Fibroblast of peridontal ligament (primary cell): Measurements from ENCODE around the gene SMPD3.

Experiments
- DNase-seq: peaks from one replicate; pipeline ENCODE4 v3.0.0-alpha.2; 2010; ENCODE audit errors: extremely low read depth

Gene SMPD3

DNA sequence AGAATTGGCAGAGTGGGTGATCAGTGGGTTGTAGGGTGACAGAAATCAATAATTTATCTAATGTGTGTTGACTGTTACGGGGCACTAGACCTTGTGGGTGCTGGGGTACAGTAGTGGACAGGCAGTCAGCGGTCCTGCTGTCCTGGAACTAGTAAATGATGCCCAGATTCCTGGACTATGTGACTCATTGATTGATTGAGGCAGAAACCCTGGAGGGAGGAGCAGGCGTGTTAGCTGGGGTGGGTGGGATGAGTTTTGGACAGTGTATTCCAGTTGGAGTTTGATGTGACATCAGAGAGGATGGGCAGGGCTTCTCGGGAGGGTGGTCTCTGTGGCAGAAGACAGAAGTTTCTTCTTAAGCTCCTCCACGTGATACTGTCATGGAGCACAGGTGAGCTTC, 113.1 kb downstream of the SMPD3 start:
- DNase-seq = peak; percentile 34

DNA sequence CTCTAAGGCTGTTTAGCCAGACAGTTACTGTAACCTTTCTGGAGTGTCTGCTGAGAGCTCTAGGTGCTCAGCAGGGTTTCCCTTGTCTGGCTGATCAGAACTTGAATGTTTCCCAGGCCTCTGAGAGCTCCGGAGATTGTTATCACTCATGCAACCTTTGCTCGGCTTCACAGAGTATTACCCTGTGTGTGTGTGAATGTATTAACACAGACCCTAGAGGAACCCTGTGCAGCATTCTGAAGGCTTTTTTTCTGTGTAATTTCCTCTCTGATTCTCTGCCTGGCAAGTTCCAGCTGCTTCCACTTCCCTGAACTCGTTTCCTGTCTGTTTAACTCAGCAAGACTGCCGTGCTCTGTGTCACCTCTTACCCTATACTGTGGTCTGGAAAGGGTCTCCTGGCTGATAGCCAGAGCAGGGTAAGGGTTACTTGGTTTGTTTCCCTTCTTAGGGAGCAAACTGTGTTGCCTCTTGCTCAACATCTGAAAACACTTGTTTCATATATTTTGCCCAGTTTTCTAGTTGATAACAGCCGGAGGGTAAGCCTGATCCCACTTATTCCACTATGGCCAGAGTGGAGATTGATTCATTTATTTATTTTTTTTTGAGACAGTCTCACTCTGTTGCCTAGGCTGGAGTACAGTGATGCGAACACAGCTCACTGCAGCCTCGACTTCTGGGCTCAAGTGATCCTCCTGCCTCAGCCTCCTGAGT, 115.7 kb downstream of the SMPD3 start:
- no peak for DNase-seq

DNA sequence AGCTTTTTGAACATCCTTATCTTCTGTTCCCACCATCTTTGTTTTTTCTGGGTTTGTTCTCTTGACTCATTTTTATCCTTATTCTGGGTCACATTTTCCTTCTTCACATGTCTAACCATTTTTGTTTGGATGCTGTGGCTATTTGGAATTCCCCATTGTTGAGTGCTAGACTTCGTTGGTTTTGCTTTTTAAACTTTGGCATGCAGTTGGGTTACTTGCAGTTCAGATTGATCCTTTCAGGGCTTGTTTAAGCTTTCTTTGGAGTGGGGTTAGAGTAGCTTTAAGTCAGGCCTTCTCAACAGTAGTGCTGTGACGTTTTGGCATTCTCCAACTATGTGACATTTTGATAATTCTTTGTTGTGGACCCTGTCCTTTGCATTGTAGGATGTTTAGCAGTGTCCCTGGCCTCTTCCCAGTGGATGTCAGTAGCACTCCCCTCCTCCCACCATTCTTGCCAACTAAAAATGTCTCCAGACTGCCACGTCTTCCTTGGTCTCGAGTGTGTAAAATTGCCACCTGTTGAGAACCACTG, 116.4 kb downstream of the SMPD3 start:
- DNase-seq = peak; percentile 89

DNA sequence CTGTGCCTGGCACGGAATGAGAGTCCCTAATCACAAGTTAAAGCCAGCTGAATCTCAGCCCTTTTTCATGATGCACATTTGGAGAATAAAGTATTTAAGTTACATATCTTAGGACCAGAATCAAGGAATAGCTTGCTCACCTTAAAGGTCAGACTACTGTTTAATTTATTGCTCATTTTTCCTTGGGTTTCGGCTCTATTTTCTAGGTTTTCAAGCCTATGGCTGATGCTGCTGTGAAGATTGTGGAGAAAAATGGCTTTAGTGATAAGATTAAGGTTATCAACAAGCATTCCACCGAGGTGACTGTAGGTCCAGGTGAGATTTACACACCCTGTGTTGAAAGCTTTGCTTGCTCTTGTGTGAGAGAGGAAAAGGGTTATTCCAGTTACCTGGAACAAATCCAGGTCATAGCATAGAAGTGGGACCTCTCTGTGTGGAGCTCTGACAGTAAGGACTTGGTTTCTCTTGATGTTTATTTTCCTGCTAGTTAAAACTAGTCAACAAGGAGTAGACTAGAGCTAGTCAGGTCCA, 119.4 kb downstream of the SMPD3 start:
- DNase-seq = no peak

DNA sequence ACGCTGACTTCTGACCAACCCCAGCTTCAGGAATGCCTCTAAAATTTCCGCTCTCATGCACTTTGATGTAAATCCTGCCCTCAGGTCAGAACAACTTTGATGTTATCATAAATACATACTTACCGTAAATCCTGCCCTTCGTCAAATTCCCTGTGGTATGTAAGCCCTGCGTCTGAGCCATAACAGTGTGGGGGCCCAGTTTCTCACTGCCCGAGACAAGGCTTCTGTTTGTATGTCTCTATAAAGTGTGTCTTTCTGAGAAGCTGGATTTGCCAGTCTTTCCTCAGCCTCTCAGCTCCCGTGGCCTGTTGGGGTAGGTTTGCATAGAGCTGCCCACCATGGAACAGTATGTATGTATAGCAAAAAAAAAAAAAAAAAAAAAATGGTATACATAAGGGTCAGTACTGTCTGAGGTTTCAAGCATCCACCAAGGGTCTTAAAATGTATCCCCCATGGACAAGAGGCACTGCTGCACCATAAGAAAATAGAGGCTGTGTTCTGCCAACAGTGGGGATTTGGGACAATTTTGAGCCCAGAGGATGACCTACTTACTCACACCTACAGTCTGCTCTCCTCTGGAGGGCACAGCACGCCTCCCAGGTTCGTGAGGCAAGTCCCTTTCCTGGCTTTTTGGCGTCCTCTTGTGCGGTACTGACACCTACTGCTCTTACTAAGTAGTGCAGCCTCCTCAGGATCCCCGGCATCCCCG, 120.0 kb downstream of the SMPD3 start:
- peak; percentile 82 for DNase-seq

DNA sequence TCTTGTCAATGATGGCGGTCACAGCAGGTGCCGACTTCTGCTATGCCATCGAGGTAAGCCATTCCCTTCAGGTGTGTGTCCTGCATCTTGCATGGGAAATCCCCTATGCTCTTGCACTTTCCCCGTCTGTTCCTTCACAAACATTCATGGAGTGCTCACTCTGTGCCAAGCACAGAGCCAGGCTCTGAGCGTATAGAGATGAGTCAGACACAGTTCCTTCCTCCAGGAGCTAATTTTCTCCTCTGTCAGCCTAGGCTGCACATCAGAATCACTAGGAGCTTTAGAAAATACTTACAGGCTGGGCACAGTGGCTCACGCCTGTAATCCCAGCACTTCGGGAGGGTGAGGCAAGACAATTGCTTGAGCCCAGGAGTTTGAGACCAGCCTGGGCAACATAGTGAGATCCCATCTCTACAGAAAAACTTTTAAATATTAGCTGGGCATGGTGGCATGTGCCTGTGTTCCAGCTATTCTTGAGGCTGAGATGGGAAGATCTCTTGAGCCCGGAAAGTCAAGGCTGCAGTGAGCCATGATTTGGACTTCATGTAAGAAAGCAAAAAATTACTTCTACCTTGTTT, 123.4 kb downstream of the SMPD3 start:
- DNase-seq = no peak

DNA sequence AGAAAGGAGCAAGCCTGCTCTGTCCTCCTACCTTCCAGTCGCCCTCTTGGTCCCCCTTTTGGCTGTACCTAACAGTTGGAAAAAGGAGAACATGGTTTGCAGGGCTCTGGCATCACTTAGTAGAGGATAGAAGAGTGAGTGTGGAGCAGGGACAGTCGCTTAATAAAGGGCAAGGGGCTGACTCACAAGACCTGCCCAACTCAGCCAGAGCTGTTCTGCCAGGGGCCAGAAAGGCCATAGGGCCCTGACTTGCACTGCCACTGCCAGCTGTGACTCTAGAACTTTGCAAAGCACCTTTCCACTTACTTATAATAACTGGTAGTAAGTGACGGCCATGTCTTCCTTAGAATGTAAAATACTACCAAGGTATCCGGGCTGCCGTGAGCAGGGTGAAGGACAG, 124.0 kb downstream of the SMPD3 start:
- DNase-seq = no peak

DNA sequence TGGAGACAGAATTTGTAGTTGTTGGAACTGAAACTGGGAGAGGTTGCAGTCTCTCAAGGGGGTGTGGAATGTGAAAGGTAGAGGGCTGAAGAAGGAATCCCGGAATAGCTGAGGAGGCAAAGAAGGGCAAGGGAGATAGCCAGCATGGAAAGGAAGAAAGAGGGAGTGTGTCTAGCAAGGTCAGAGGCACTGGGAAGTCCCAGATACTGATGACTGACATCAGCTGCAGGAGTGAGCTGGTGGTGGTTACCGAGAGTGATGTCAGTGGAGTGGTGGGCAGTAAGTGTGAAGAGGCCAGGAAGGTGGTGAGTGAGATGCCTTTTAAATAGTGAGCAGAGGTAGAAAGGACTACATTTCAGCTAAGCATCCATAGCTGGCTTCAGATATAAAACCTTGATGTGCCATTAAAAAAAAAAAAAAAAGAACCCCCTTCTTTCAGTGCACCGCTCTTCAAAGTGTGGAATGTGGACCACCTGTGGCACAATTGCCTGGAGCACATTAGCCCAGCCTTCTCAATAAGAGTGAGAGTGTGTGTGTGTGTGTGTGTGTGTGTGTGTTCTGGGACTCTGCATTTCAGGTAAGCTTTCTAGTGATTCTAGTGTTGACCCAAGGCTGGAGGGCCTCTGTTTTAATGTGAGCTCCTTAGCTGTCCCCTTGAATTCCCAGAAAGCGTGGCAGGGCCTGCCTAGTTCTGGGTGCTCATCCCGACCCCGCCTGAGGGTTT, 129.0 kb downstream of the SMPD3 start:
- DNase-seq = no peak

DNA sequence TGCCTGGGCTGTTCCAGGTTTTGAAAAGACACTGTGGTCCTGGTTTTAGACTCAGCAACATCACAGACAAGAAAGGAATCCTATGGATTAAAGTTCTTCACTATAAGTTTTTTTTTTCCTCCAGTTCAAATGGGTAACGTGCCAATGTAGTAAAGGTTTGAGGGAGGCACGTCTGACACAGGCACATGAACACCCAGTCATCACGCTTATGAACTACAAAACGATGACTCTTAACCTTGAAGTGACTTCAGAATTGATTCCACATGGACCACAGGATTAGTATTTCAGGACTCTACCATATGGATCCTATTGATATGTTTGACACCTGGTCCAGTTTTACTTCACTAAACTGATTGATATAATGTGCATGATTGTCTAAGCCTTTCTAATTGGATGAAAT, 135.2 kb downstream of the SMPD3 start:
- DNase-seq = no peak

DNA sequence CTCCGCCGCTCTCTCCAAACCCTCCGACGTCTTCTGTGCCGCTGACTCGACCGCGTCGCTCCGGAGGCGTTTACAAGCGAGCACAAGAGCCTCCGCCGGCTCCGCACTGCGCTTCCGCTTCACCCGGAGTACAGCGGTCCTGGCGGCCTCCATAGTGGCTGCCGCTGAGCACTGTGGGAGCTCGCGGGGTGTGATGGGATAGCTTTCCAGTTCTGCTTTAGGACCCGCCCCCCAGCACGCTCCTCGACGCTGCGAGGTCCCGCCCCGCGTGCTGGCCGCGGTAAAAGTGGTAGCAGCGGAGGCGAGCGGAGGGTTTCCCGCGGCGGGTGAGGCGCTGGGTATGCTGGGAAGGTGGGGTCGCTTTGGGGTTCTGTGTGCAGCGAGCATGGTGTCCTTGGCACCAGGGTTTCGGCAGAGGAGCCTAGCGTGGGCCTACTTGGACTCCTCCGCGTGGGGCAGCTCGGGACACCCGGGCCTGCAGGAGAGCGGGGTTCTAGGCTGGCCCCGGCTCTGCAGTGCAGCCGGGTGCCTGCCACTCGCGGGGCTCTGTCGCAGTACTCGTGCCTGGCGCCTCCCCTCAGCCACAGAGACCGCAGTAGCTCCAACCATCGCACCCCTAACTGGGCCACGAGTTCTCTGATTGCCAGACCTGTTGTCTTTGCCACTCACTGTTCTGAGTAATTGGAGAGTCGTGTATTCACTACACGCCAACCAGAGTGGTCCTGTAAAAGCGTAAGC, 137.4 kb downstream of the SMPD3 start, which contains the start of the genes PRMT7 and SLC7A6OS:
Gene PRMT7, plus strand, starts transcription at position 246 of the 738 bp plus-strand sequence. CDS start 4,961 bp downstream, outside the sequence.
Gene SLC7A6OS, minus strand, starts transcription at position 173 of the 738 bp plus-strand sequence. Its CDS starts 20 bp downstream, at position 153.
- peak; percentile 77 for DNase-seq

DNA sequence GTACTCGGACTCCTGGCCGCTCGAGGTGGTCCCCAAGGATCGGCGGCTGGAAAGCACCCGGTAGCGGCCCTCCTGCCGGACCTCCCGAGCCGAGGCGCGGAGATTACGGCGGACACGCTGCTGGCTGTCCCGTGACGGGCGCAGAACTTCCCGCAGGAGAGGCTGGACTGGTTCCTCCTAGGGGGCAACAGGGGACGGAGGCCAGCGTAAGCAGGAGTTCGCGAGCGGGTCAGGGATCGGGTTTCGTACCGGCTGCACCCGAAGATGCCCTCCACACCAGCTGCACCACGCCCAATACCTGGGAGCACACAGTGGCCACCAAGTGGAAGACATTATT, 137.9 kb downstream of the SMPD3 start:
- DNase-seq = no peak

DNA sequence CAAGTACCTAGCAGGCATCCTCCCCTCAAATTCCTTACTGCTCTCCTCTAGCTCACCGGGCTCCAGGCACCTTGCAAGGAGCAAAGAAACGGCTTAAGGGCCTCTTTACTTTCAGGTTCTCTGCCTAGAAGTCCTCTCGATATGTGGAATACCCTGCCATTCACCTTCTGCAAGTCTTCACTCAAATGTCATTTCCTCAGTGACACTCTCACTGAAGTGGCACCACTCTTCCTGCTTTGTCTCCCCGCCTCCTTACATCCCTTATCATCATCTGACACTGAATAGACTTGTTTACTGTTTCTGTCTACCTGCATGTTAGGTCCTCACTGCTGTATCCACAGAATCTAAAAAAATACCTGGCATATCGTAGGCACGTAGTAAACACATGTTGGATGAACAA, 138.5 kb downstream of the SMPD3 start:
- no peak for DNase-seq
